SKM-1 treated with dmso at 0.1 percent for 144 hours (cell line): ENCODE measurements around the gene LDLR.

Experiments used
- DNase-seq: peaks from one replicate; lab custom pipeline; 2025; ENCODE audit not compliant: unreplicated experiment; lab: John Stamatoyannopoulos, UW

Gene LDLR

DNA sequence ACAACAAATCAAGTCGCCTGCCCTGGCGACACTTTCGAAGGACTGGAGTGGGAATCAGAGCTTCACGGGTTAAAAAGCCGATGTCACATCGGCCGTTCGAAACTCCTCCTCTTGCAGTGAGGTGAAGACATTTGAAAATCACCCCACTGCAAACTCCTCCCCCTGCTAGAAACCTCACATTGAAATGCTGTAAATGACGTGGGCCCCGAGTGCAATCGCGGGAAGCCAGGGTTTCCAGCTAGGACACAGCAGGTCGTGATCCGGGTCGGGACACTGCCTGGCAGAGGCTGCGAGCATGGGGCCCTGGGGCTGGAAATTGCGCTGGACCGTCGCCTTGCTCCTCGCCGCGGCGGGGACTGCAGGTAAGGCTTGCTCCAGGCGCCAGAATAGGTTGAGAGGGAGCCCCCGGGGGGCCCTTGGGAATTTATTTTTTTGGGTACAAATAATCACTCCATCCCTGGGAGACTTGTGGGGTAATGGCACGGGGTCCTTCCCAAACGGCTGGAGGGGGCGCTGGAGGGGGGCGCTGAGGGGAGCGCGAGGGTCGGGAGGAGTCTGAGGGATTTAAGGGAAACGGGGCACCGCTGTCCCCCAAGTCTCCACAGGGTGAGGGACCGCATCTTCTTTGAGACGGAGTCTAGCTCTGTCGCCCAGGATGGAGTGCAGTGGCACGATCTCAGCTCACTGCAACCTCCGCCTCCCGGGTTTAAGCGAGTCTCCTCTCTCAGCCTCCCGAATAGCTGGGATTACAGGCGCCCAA is at the start of gene LDLR:
Gene LDLR, plus strand, starts transcription at position 210 of the 760 bp plus-strand sequence. Its CDS starts 86 bp downstream, at position 296.
- DNase-seq = peak; percentile 93

- DNase-seq = no peak
Observed at GRCh38 chr19:11041194-11041593, 48.1 kb upstream of the LDLR start.

DNA sequence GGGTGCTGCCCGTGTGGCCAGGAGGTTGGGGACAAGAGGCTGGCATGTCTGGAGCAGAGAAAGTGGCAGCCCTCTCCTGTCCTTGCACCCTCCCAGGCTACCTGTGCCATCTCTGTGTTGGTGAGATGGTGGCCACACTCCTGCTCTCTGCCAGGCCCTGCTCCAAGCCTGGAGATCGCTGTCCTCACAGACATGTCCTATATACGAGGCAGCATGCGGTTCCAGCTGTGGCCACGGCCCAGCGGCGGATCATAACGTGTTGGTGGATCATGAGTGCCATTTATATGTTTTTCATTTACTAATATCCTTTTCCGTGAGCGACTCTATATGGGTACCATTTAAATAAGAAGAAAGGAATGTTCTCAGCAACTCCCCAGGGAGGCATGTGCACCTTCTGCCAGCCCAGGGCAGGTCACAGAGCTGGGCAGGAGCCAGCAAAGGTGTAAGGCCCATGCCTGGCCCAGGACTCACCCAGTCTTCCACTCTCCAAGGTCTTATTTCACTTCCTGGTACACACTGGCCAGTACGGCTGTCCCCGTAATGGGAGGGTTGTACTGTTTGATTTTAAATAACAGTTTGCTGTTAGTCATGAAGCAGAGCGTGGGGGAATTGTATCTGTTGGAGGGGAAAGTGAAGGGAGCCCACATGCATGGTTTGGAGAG is 47.2 kb upstream of the LDLR start:
- no peak for DNase-seq

- DNase-seq = no peak
Observed at GRCh38 chr19:11044431-11044830, 44.8 kb upstream of the LDLR start.

GRCh38 chr19:11045536-11045935 is 43.7 kb upstream of the LDLR start:
- no peak for DNase-seq

- no peak for DNase-seq
Observed at GRCh38 chr19:11046605-11047354, 42.5 kb upstream of the LDLR start.

- DNase-seq = no peak
Observed at GRCh38 chr19:11047866-11048265, 41.4 kb upstream of the LDLR start.

GRCh38 chr19:11050323-11051114 is 38.7 kb upstream of the LDLR start:
- no peak for DNase-seq

DNA sequence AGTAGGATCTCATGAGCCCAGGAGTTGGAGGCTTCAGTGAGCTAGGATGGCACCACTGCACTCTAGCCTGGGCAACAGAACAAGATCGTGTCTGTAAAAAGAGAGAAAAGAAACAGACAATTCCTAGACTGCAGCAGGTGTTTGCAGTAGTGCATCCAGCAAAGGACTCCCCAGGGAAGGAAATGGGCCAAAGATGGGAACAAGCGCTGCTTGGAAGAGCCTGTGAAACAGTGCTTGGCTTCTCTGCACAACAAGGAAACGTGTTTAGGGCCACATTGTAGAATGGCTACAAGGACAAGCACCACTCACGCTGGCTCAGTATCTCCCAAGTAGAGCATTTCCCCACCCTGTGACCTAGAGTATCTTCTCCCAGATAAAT is 35.5 kb upstream of the LDLR start:
- DNase-seq = no peak

DNA sequence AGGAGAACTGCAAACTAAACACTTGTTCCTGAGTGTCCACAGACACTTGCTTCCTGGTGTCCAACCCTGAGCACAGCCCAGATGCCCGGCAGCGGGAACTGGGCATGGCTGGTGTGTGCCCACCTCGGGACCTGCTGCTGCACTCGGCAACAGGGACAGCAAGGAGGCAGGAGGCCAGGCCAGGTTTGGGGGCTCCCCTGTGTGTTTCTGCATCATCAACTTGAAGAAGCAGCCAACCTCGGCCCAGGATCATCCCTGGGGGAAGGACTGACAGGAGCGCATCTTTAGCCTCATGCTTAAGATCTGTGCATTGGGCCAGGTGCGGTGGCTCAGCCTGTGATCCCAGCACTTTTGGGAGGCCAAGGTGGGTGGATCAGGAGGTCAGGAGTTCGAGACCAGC is 35.1 kb upstream of the LDLR start:
- no peak for DNase-seq

- DNase-seq = no peak
Observed at GRCh38 chr19:11054628-11055027, 34.6 kb upstream of the LDLR start.

- DNase-seq = no peak
Observed at GRCh38 chr19:11058246-11059030, 30.8 kb upstream of the LDLR start.

DNA sequence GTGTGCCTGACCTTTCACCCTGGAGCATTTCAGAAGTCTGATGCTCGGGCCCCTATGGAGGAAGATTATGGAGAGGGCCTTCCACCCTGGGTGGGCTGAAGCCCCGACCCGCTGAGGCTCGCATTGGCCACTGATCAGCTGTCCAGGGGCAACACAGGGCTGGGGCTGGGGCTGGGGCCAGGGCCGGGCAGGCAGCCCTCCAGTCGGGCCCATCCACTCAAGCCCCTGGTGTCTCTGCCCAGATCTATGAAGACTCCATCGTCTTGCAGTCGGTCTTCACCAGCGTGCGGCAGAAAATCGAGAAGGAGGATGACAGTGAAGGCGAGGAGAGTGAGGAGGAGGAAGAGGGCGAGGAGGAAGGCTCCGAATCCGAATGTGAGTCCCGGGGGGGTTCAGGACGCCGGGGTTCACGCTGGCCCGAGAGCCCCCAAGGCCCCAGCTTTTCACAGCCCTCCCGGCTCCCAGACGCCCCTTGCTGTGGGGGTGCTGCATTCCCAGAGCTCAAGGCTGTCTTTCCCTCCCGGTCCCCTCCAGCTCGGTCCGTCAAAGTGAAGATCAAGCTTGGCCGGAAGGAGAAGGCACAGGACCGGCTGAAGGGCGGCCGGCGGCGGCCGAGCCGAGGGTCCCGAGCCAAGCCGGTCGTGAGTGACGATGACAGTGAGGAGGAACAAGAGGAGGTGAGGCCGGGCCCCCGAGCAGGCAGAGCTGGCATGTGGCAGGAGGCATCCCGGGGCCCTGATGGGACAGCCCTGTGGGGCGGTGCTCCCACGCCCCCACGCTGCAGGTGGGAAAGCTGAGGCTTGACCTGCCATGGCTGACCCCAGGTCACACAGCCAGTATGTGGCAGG is 29.5 kb upstream of the LDLR start:
- DNase-seq = no peak

DNA sequence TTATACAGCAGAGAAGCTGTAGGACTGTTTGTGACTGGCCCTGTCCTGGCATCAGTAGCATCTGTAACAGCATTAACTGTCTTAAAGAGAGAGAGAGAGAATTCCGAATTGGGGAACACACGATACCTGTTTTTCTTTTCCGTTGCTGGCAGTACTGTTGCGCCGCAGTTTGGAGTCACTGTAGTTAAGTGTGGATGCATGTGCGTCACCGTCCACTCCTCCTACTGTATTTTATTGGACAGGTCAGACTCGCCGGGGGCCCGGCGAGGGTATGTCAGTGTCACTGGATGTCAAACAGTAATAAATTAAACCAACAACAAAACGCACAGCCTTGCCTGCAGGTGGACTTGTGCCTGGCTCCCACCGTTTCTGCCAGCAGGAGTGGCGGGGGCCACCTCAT is 27.3 kb upstream of the LDLR start:
- DNase-seq = no peak

GRCh38 chr19:11063434-11063833 is 25.8 kb upstream of the LDLR start:
- no peak for DNase-seq

DNA sequence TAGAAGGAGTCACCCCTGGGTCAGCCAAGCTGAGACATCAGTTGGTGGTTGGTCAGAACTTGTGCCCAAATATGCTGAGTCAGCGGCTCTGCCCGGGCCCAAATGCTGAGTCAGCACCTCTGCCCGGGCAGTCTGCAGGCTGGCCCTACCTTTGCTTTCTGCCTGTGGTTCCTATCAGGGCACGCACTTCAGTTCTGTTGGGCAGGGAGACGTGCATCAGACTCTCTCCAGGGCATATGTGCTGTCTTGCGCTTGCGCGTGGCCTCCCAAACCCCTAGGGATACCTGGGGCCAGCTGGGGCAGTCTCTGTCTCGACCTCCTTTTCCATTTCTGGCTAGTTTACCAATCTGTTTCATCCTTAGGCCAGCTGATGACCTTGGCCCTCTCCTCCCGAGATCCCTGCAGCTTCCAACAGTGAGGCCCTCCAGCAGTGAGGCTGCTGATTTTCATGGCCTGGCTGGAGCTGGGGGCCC is 24.4 kb upstream of the LDLR start:
- DNase-seq = no peak

- no peak for DNase-seq
Observed at GRCh38 chr19:11066326-11066725, 22.9 kb upstream of the LDLR start.

DNA sequence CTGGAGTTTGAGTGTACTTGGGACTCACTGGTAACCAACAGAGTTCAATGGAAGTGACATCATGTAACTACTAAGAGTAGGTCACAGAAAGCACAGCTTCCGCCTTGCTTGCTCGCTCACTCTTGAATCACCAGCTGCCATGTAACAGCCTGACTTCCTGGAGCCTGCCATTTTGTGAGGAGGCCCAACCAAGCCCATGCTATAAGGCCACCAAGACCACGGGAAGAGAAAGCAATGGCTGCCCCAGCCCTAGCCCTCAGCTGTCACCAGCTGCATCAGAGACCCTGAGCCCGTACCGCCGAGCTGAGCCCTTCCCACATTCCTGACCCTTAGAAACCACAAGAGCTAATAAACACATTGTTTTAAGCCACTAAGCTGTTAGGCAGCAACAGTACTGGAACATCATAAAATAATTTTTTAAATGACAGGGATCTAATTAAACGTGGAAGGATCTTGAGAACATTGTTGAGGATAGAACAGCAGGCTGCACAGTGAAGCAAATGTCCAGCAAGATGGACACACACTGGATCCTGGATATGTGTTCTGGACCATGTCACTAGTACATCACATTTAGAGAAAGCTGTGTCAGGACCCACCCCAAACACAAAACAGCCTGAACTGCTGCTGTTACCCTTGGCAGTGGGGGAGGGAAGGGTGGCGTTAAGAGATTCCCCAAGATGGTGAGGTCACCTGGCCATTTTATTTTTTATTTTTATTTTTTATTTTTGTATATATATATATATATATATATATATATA is 21.7 kb upstream of the LDLR start:
- DNase-seq = no peak

GRCh38 chr19:11069561-11069960 is 19.7 kb upstream of the LDLR start:
- no peak for DNase-seq
